ENCODE results near the gene ZNF775. TPM values are rescaled to one million over a fixed set of nuclear protein-coding genes. Genes with fewer than 3 reads are reported as not detected.

ZNF775 gene
- polyA plus RNA-seq, 3 donors from 2014 or later = 3.3 to 5.5 (median 5.5) TPM

GRCh38 chr7:150432915-150433892 is 54.1 kb downstream of the ZNF775 start:
- H3K27me3 Mint-ChIP-seq (ENCODE audit: low read depth in 3 of 3) = peaks cover 0 to 7% (median 0%) of the 10 kb centered on the region in 3 donors
- H3K4me3 Mint-ChIP-seq = peak overlapping the region; percentile 76 to 89 (median 80)
- no peaks in the 10 kb centered on the region for H3K36me3 Mint-ChIP-seq
- no peaks in the 10 kb centered on the region for H3K9me3 Mint-ChIP-seq
- peak; percentile 63 to 68 (median 67) for DNase-seq
- peaks cover 54 to 66% of the 10 kb centered on the region in 2 donors for H3K4me1 Mint-ChIP-seq
- peak overlapping the region; percentile 74 to 95 (median 92) for H3K27ac Mint-ChIP-seq

- Mint-ChIP-seq H3K27ac (peak overlapping the region; percentile 39 to 95 (median 90)), H3K27me3 (ENCODE audit: low read depth in 3 of 3) (peaks cover 0 to 1% (median 0%) of the 10 kb centered on the region in 3 donors), H3K36me3 (no peaks in the 10 kb centered on the region), H3K9me3 (no peaks in the 10 kb centered on the region), H3K4me1 (peaks cover 47 to 56% of the 10 kb centered on the region in 2 donors), H3K4me3 (peak overlapping the region; percentile 76 to 89 (median 80))
- no peak for DNase-seq
Observed at GRCh38 chr7:150434240-150434639, 55.1 kb downstream of the ZNF775 start.

- no peak for DNase-seq
- Mint-ChIP-seq H3K27ac (peak overlapping the region in 5 of 6 donors; percentile 9 to 88 (median 50)), H3K36me3 (no peaks in the 10 kb centered on the region), H3K27me3 (ENCODE audit: low read depth in 3 of 3) (peaks cover 0 to 1% (median 0%) of the 10 kb centered on the region in 3 donors), H3K9me3 (no peaks in the 10 kb centered on the region), H3K4me3 (peak overlapping the region in 1 of 5 donors; percentile 34), H3K4me1 (peaks cover 48 to 56% of the 10 kb centered on the region in 2 donors)
Observed at GRCh38 chr7:150435047-150435389, 55.9 kb downstream of the ZNF775 start.

GRCh38 chr7:150435390-150436073 is 56.4 kb downstream of the ZNF775 start:
- no peaks in the 10 kb centered on the region for H3K36me3 Mint-ChIP-seq
- peak overlapping the region in 5 of 6 donors; percentile 36 to 84 (median 52) for H3K27ac Mint-ChIP-seq
- no peak for DNase-seq
- H3K4me3 Mint-ChIP-seq = peak overlapping the region in 1 of 5 donors; percentile 28
- H3K4me1 Mint-ChIP-seq = peaks cover 49 to 61% of the 10 kb centered on the region in 2 donors
- H3K27me3 Mint-ChIP-seq (ENCODE audit: low read depth in 3 of 3) = peaks cover 0 to 1% (median 0%) of the 10 kb centered on the region in 3 donors
- no peaks in the 10 kb centered on the region for H3K9me3 Mint-ChIP-seq

GRCh38 chr7:150439967-150440366 is 60.8 kb downstream of the ZNF775 start:
- H3K27ac Mint-ChIP-seq = peak overlapping the region in 1 of 6 donors; percentile 2
- H3K36me3 Mint-ChIP-seq = peaks cover 4 to 12% (median 12%) of the 10 kb centered on the region in 3 donors
- no peak for DNase-seq
- peaks cover 15 to 27% of the 10 kb centered on the region in 2 donors for H3K4me1 Mint-ChIP-seq
- H3K4me3 Mint-ChIP-seq = no peak overlapping the region
- H3K27me3 Mint-ChIP-seq (ENCODE audit: low read depth in 3 of 3) = no peaks in the 10 kb centered on the region
- H3K9me3 Mint-ChIP-seq = peaks cover 0 to 6% (median 4%) of the 10 kb centered on the region in 6 donors

- no peak overlapping the region for H3K27ac Mint-ChIP-seq
- H3K27me3 Mint-ChIP-seq (ENCODE audit: low read depth in 3 of 3) = peaks cover 0 to 2% (median 0%) of the 10 kb centered on the region in 3 donors
- DNase-seq = no peak
- H3K36me3 Mint-ChIP-seq = peaks cover 4 to 12% (median 12%) of the 10 kb centered on the region in 3 donors
- no peak overlapping the region for H3K4me3 Mint-ChIP-seq
- peaks cover 7 to 17% of the 10 kb centered on the region in 2 donors for H3K4me1 Mint-ChIP-seq
- H3K9me3 Mint-ChIP-seq = peaks cover 0 to 6% (median 4%) of the 10 kb centered on the region in 6 donors
Observed at GRCh38 chr7:150441524-150441923, 62.4 kb downstream of the ZNF775 start.

- peaks cover 10 to 26% of the 10 kb centered on the region in 2 donors for H3K4me1 Mint-ChIP-seq
- H3K27me3 Mint-ChIP-seq (ENCODE audit: low read depth in 3 of 3) = peaks cover 0 to 3% (median 0%) of the 10 kb centered on the region in 3 donors
- peaks cover 4 to 12% (median 12%) of the 10 kb centered on the region in 3 donors for H3K36me3 Mint-ChIP-seq
- no peak overlapping the region for H3K27ac Mint-ChIP-seq
- H3K9me3 Mint-ChIP-seq = peaks cover 0 to 6% (median 4%) of the 10 kb centered on the region in 6 donors
- DNase-seq = no peak
- no peak overlapping the region for H3K4me3 Mint-ChIP-seq
Observed at GRCh38 chr7:150442811-150443210, 63.7 kb downstream of the ZNF775 start.

GRCh38 chr7:150443793-150444540 is 64.8 kb downstream of the ZNF775 start:
- H3K27ac Mint-ChIP-seq = no peak overlapping the region
- H3K4me3 Mint-ChIP-seq = no peak overlapping the region
- DNase-seq = no peak
- peaks cover 0 to 6% (median 4%) of the 10 kb centered on the region in 6 donors for H3K9me3 Mint-ChIP-seq
- H3K4me1 Mint-ChIP-seq = peaks cover 21 to 38% of the 10 kb centered on the region in 2 donors
- H3K36me3 Mint-ChIP-seq = peaks cover 4 to 12% (median 12%) of the 10 kb centered on the region in 3 donors
- H3K27me3 Mint-ChIP-seq (ENCODE audit: low read depth in 3 of 3) = peaks cover 0 to 4% (median 3%) of the 10 kb centered on the region in 3 donors

- Mint-ChIP-seq H3K36me3 (peaks cover 4 to 12% (median 12%) of the 10 kb centered on the region in 3 donors), H3K27me3 (ENCODE audit: low read depth in 3 of 3) (peaks cover 2 to 5% (median 4%) of the 10 kb centered on the region in 3 donors), H3K9me3 (peaks cover 0 to 6% (median 4%) of the 10 kb centered on the region in 6 donors), H3K4me1 (peaks cover 27 to 42% of the 10 kb centered on the region in 2 donors), H3K27ac (no peak overlapping the region), H3K4me3 (no peak overlapping the region)
- no peak for DNase-seq
Observed at GRCh38 chr7:150444674-150445365, 65.7 kb downstream of the ZNF775 start.

GRCh38 chr7:150446288-150446938 is 67.3 kb downstream of the ZNF775 start:
- peak overlapping the region in 4 of 6 donors; percentile 20 to 69 (median 58) for H3K27ac Mint-ChIP-seq
- peaks cover 4 to 16% (median 5%) of the 10 kb centered on the region in 3 donors for H3K27me3 Mint-ChIP-seq (ENCODE audit: low read depth in 3 of 3)
- peaks cover 4 to 12% (median 9%) of the 10 kb centered on the region in 3 donors for H3K36me3 Mint-ChIP-seq
- H3K9me3 Mint-ChIP-seq = peaks cover 0 to 6% (median 4%) of the 10 kb centered on the region in 6 donors
- no peak overlapping the region for H3K4me3 Mint-ChIP-seq
- no peak for DNase-seq
- H3K4me1 Mint-ChIP-seq = peaks cover 41 to 49% of the 10 kb centered on the region in 2 donors
